ENCODE data around the gene ADGRL3. TPM values are rescaled to one million over a fixed set of nuclear protein-coding genes. Genes with fewer than 3 reads are reported as not detected.
A peak's percentile ranks its signal among the peaks of the same experiment; 100 is the strongest.
"Not testable (repeated sequence)": the region's sequence is repeated elsewhere in the genome, so short reads cannot be mapped to it uniquely, and the experiment has no call there.

Gene ADGRL3
- polyA plus RNA-seq, 3 donors: 24.0 to 28.9 (median 27.8) TPM

- no peak for DNase-seq (ENCODE audit: extremely low read depth in 1 of 11, low read depth in 9 of 11, low spot score in 4 of 11)
Measured at GRCh38 chr4:61319156-61319555, 119.0 kb downstream of the ADGRL3 start.

GRCh38 chr4:61320154-61320553 lies 120.0 kb downstream of the ADGRL3 start:
- DNase-seq (ENCODE audit: extremely low read depth in 1 of 11, low read depth in 9 of 11, low spot score in 4 of 11): no peak

- no peak for DNase-seq (ENCODE audit: extremely low read depth in 1 of 11, low read depth in 9 of 11, low spot score in 4 of 11)
Measured at GRCh38 chr4:61320631-61321030, 120.5 kb downstream of the ADGRL3 start.

GRCh38 chr4:61332693-61333092 lies 132.6 kb downstream of the ADGRL3 start:
- no peak for DNase-seq (ENCODE audit: extremely low read depth in 1 of 11, low read depth in 9 of 11, low spot score in 4 of 11)

- no peak for DNase-seq (ENCODE audit: extremely low read depth in 1 of 11, low read depth in 9 of 11, low spot score in 4 of 11)
Measured at GRCh38 chr4:61333490-61333889, 133.4 kb downstream of the ADGRL3 start.

- no peak for DNase-seq (ENCODE audit: extremely low read depth in 1 of 11, low read depth in 9 of 11, low spot score in 4 of 11)
Measured at GRCh38 chr4:61335241-61335763, 135.2 kb downstream of the ADGRL3 start.

GRCh38 chr4:61336488-61336887 lies 136.4 kb downstream of the ADGRL3 start:
- DNase-seq (ENCODE audit: extremely low read depth in 1 of 11, low read depth in 9 of 11, low spot score in 4 of 11): no peak

GRCh38 chr4:61336916-61337315 lies 136.8 kb downstream of the ADGRL3 start:
- DNase-seq (ENCODE audit: extremely low read depth in 1 of 11, low read depth in 9 of 11, low spot score in 4 of 11): no peak

- DNase-seq (ENCODE audit: extremely low read depth in 1 of 11, low read depth in 9 of 11, low spot score in 4 of 11): no peak
Measured at GRCh38 chr4:61342061-61342460, 141.9 kb downstream of the ADGRL3 start.

GRCh38 chr4:61350932-61351331 lies 150.8 kb downstream of the ADGRL3 start:
- no peak for DNase-seq (ENCODE audit: extremely low read depth in 1 of 11, low read depth in 9 of 11, low spot score in 4 of 11)

GRCh38 chr4:61356696-61357095 lies 156.6 kb downstream of the ADGRL3 start:
- DNase-seq (ENCODE audit: extremely low read depth in 1 of 11, low read depth in 9 of 11, low spot score in 4 of 11): no peak

- DNase-seq (ENCODE audit: extremely low read depth in 1 of 11, low read depth in 9 of 11, low spot score in 4 of 11): no peak
Measured at GRCh38 chr4:61359301-61359700, 159.2 kb downstream of the ADGRL3 start.

GRCh38 chr4:61372817-61373216 lies 172.7 kb downstream of the ADGRL3 start:
- not testable (repeated sequence) for DNase-seq (ENCODE audit: extremely low read depth in 1 of 11, low read depth in 9 of 11, low spot score in 4 of 11)

GRCh38 chr4:61373901-61374440 lies 173.8 kb downstream of the ADGRL3 start:
- no peak for DNase-seq (ENCODE audit: extremely low read depth in 1 of 11, low read depth in 9 of 11, low spot score in 4 of 11)

GRCh38 chr4:61374447-61374891 lies 174.3 kb downstream of the ADGRL3 start:
- DNase-seq (ENCODE audit: extremely low read depth in 1 of 11, low read depth in 9 of 11, low spot score in 4 of 11): peak in 1 of 11 donors; percentile 8

- no peak for DNase-seq (ENCODE audit: extremely low read depth in 1 of 11, low read depth in 9 of 11, low spot score in 4 of 11)
Measured at GRCh38 chr4:61375301-61375700, 175.2 kb downstream of the ADGRL3 start.

GRCh38 chr4:61376301-61376700 lies 176.2 kb downstream of the ADGRL3 start:
- no peak for DNase-seq (ENCODE audit: extremely low read depth in 1 of 11, low read depth in 9 of 11, low spot score in 4 of 11)

GRCh38 chr4:61379406-61379805 lies 179.3 kb downstream of the ADGRL3 start:
- no peak for DNase-seq (ENCODE audit: extremely low read depth in 1 of 11, low read depth in 9 of 11, low spot score in 4 of 11)

- no peak for DNase-seq (ENCODE audit: extremely low read depth in 1 of 11, low read depth in 9 of 11, low spot score in 4 of 11)
Measured at GRCh38 chr4:61380865-61381264, 180.7 kb downstream of the ADGRL3 start.

GRCh38 chr4:61385256-61385655 lies 185.1 kb downstream of the ADGRL3 start:
- no peak for DNase-seq (ENCODE audit: extremely low read depth in 1 of 11, low read depth in 9 of 11, low spot score in 4 of 11)

- DNase-seq (ENCODE audit: extremely low read depth in 1 of 11, low read depth in 9 of 11, low spot score in 4 of 11): not testable (repeated sequence)
Measured at GRCh38 chr4:61387372-61387771, 187.2 kb downstream of the ADGRL3 start.

Data from renal cortex interstitium (tissue), 11 donors.